ENCODE results near the gene RHBDD1.

The RHBDD1 gene

DNA sequence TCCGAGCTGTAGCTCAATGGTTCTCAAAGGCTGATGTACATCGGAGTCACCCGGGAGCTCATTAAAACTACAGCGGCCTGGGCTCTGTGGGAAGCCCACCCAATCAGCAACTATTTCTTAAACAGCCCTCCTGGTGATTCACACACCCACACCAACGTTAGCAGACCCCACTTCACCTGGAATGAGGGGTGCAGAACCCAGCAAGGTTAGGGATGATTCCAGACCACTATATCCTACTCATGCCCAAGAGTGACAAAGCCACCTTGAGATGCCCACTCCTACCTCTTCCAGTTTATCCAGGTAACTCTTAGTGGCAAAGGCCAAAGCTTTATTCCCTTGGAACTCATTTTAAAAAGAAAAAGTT is 149.7 kb downstream of the RHBDD1 start:
- Histone ChIP-seq H3K4me1 (ENCODE audit: control insufficient read depth, insufficient read depth, low read length) (peaks cover 12% of the 10 kb centered on the region), H3K4me3 (ENCODE audit: low read length) (no peak overlapping the region), H3K9me3 (ENCODE audit: control insufficient read depth, low read length) (no peaks in the 10 kb centered on the region), H3K27me3 (ENCODE audit: control insufficient read depth, insufficient read depth, low read length) (no peaks in the 10 kb centered on the region), H3K9ac (ENCODE audit: low read length) (no peak overlapping the region), H3K36me3 (ENCODE audit: control insufficient read depth, insufficient read depth, low read length) (no peaks in the 10 kb centered on the region)

- Histone ChIP-seq H3K9ac (ENCODE audit: low read length) (no peak overlapping the region), H3K27me3 (ENCODE audit: control insufficient read depth, insufficient read depth, low read length) (no peaks in the 10 kb centered on the region), H3K4me1 (ENCODE audit: control insufficient read depth, insufficient read depth, low read length) (no peaks in the 10 kb centered on the region), H3K36me3 (ENCODE audit: control insufficient read depth, insufficient read depth, low read length) (no peaks in the 10 kb centered on the region), H3K4me3 (ENCODE audit: low read length) (no peak overlapping the region), H3K9me3 (ENCODE audit: control insufficient read depth, low read length) (no peaks in the 10 kb centered on the region)
Measured at GRCh38 chr2:226991663-226992062, 155.8 kb downstream of the RHBDD1 start.

DNA sequence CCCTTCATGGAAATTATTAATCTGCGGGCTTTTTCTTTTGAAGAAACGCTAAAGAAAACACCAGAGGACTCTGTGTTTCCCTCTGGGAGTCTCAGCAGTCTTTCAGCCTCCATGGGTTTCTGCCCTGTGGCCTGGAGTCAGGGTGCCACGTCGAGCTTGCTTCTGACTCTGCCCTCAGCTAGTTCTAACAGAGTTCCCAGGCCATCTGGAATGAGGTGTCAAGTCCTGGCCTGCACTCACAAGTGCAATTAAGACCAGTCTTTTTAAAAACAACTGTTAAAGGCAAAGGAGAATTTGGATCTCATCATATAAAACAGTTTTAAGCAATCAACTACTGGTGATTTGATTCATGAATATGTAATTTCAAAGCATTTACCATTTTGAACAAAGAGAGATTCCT is 157.3 kb downstream of the RHBDD1 start:
- Histone ChIP-seq H3K9ac (ENCODE audit: low read length) (no peak overlapping the region), H3K4me1 (ENCODE audit: control insufficient read depth, insufficient read depth, low read length) (no peaks in the 10 kb centered on the region), H3K27me3 (ENCODE audit: control insufficient read depth, insufficient read depth, low read length) (no peaks in the 10 kb centered on the region), H3K4me3 (ENCODE audit: low read length) (no peak overlapping the region), H3K9me3 (ENCODE audit: control insufficient read depth, low read length) (no peaks in the 10 kb centered on the region), H3K36me3 (ENCODE audit: control insufficient read depth, insufficient read depth, low read length) (no peaks in the 10 kb centered on the region)

DNA sequence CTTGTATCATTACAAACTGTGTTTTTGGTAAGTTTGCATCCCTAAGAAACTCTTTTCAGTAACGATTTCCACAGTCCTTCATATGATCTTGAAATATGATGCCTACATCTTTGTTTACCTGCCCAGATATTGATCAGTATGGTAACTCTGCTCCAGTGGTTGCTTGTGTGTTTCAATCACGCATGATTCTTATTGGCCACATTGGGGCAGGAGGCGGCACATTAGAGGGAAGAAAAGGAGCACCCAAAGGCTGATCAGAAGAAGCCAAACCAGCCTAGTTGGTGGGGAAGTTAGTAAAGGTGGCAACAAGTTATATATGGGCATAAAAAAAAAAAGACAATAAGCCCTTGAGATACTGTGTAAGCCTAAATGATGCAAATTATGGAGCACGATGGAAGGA is 158.9 kb downstream of the RHBDD1 start:
- Histone ChIP-seq H3K9me3 (ENCODE audit: control insufficient read depth, low read length) (no peaks in the 10 kb centered on the region), H3K27me3 (ENCODE audit: control insufficient read depth, insufficient read depth, low read length) (no peaks in the 10 kb centered on the region), H3K9ac (ENCODE audit: low read length) (no peak overlapping the region), H3K4me3 (ENCODE audit: low read length) (no peak overlapping the region), H3K36me3 (ENCODE audit: control insufficient read depth, insufficient read depth, low read length) (no peaks in the 10 kb centered on the region), H3K4me1 (ENCODE audit: control insufficient read depth, insufficient read depth, low read length) (no peaks in the 10 kb centered on the region)

- no peaks in the 10 kb centered on the region for H3K4me1 ChIP-seq (ENCODE audit: control insufficient read depth, insufficient read depth, low read length)
- H3K36me3 ChIP-seq (ENCODE audit: control insufficient read depth, insufficient read depth, low read length) = no peaks in the 10 kb centered on the region
- no peak overlapping the region for H3K4me3 ChIP-seq (ENCODE audit: low read length)
- no peak overlapping the region for H3K9ac ChIP-seq (ENCODE audit: low read length)
- no peaks in the 10 kb centered on the region for H3K27me3 ChIP-seq (ENCODE audit: control insufficient read depth, insufficient read depth, low read length)
- no peaks in the 10 kb centered on the region for H3K9me3 ChIP-seq (ENCODE audit: control insufficient read depth, low read length)
Measured at GRCh38 chr2:226995625-226996041, 159.8 kb downstream of the RHBDD1 start.

- Histone ChIP-seq H3K36me3 (ENCODE audit: control insufficient read depth, insufficient read depth, low read length) (no peaks in the 10 kb centered on the region), H3K4me1 (ENCODE audit: control insufficient read depth, insufficient read depth, low read length) (no peaks in the 10 kb centered on the region), H3K4me3 (ENCODE audit: low read length) (no peak overlapping the region), H3K9ac (ENCODE audit: low read length) (no peak overlapping the region), H3K27me3 (ENCODE audit: control insufficient read depth, insufficient read depth, low read length) (no peaks in the 10 kb centered on the region), H3K9me3 (ENCODE audit: control insufficient read depth, low read length) (no peaks in the 10 kb centered on the region)
Measured at GRCh38 chr2:226999661-227000060, 163.8 kb downstream of the RHBDD1 start.

- H3K4me3 ChIP-seq (ENCODE audit: low read length) = no peak overlapping the region
- no peaks in the 10 kb centered on the region for H3K4me1 ChIP-seq (ENCODE audit: control insufficient read depth, insufficient read depth, low read length)
- H3K36me3 ChIP-seq (ENCODE audit: control insufficient read depth, insufficient read depth, low read length) = no peaks in the 10 kb centered on the region
- no peaks in the 10 kb centered on the region for H3K9me3 ChIP-seq (ENCODE audit: control insufficient read depth, low read length)
- no peaks in the 10 kb centered on the region for H3K27me3 ChIP-seq (ENCODE audit: control insufficient read depth, insufficient read depth, low read length)
- H3K9ac ChIP-seq (ENCODE audit: low read length) = no peak overlapping the region
Measured at GRCh38 chr2:227000123-227000522, 164.3 kb downstream of the RHBDD1 start.

- no peaks in the 10 kb centered on the region for H3K27me3 ChIP-seq (ENCODE audit: control insufficient read depth, insufficient read depth, low read length)
- no peak overlapping the region for H3K9ac ChIP-seq (ENCODE audit: low read length)
- no peaks in the 10 kb centered on the region for H3K4me1 ChIP-seq (ENCODE audit: control insufficient read depth, insufficient read depth, low read length)
- no peak overlapping the region for H3K4me3 ChIP-seq (ENCODE audit: low read length)
- H3K36me3 ChIP-seq (ENCODE audit: control insufficient read depth, insufficient read depth, low read length) = no peaks in the 10 kb centered on the region
- H3K9me3 ChIP-seq (ENCODE audit: control insufficient read depth, low read length) = no peaks in the 10 kb centered on the region
Measured at GRCh38 chr2:227004482-227004881, 168.6 kb downstream of the RHBDD1 start.

GRCh38 chr2:227006189-227006897 is 170.5 kb downstream of the RHBDD1 start:
- H3K9ac ChIP-seq (ENCODE audit: low read length) = no peak overlapping the region
- H3K9me3 ChIP-seq (ENCODE audit: control insufficient read depth, low read length) = no peaks in the 10 kb centered on the region
- no peak overlapping the region for H3K4me3 ChIP-seq (ENCODE audit: low read length)
- no peaks in the 10 kb centered on the region for H3K36me3 ChIP-seq (ENCODE audit: control insufficient read depth, insufficient read depth, low read length)
- no peaks in the 10 kb centered on the region for H3K27me3 ChIP-seq (ENCODE audit: control insufficient read depth, insufficient read depth, low read length)
- H3K4me1 ChIP-seq (ENCODE audit: control insufficient read depth, insufficient read depth, low read length) = no peaks in the 10 kb centered on the region

GRCh38 chr2:227007148-227007547 is 171.3 kb downstream of the RHBDD1 start:
- H3K9ac ChIP-seq (ENCODE audit: low read length) = no peak overlapping the region

GRCh38 chr2:227007940-227008339 is 172.1 kb downstream of the RHBDD1 start:
- H3K27me3 ChIP-seq (ENCODE audit: control insufficient read depth, insufficient read depth, low read length) = no peaks in the 10 kb centered on the region
- H3K4me1 ChIP-seq (ENCODE audit: control insufficient read depth, insufficient read depth, low read length) = no peaks in the 10 kb centered on the region
- no peaks in the 10 kb centered on the region for H3K36me3 ChIP-seq (ENCODE audit: control insufficient read depth, insufficient read depth, low read length)
- no peaks in the 10 kb centered on the region for H3K9me3 ChIP-seq (ENCODE audit: control insufficient read depth, low read length)
- no peak overlapping the region for H3K4me3 ChIP-seq (ENCODE audit: low read length)
- H3K9ac ChIP-seq (ENCODE audit: low read length) = no peak overlapping the region

More at GRCh38 chr2:227007148-227007547, 171.3 kb downstream of the RHBDD1 start:
- Histone ChIP-seq H3K4me1 (ENCODE audit: control insufficient read depth, insufficient read depth, low read length) (no peaks in the 10 kb centered on the region), H3K9me3 (ENCODE audit: control insufficient read depth, low read length) (no peaks in the 10 kb centered on the region), H3K27me3 (ENCODE audit: control insufficient read depth, insufficient read depth, low read length) (no peaks in the 10 kb centered on the region), H3K36me3 (ENCODE audit: control insufficient read depth, insufficient read depth, low read length) (no peaks in the 10 kb centered on the region), H3K4me3 (ENCODE audit: low read length) (no peak overlapping the region)

DNA sequence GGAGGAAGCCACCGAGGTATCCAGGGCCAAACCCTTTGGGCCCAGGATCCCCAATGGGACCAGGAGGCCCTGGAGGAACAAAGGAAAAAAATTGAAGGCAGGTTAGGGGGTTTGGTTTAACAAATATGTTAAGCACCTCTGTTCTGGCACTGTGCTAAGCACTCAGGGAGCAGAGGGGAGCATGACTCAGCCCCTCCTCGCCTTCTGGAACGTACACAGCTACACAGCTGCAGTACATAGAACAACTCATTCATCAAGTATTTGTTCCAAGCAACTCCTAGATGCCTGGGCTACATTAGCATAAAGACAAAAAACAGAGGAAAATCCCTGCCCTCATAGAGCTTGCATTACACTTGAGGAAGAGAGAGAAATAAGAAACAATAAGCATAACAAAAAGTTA is 174.6 kb downstream of the RHBDD1 start:
- Histone ChIP-seq H3K4me3 (ENCODE audit: low read length) (no peak overlapping the region), H3K4me1 (ENCODE audit: control insufficient read depth, insufficient read depth, low read length) (no peaks in the 10 kb centered on the region), H3K9ac (ENCODE audit: low read length) (no peak overlapping the region), H3K27me3 (ENCODE audit: control insufficient read depth, insufficient read depth, low read length) (no peaks in the 10 kb centered on the region), H3K36me3 (ENCODE audit: control insufficient read depth, insufficient read depth, low read length) (no peaks in the 10 kb centered on the region), H3K9me3 (ENCODE audit: control insufficient read depth, low read length) (no peaks in the 10 kb centered on the region)

- Histone ChIP-seq H3K27me3 (ENCODE audit: control insufficient read depth, insufficient read depth, low read length) (no peaks in the 10 kb centered on the region), H3K9ac (ENCODE audit: low read length) (no peak overlapping the region), H3K4me1 (ENCODE audit: control insufficient read depth, insufficient read depth, low read length) (no peaks in the 10 kb centered on the region), H3K36me3 (ENCODE audit: control insufficient read depth, insufficient read depth, low read length) (no peaks in the 10 kb centered on the region), H3K4me3 (ENCODE audit: low read length) (no peak overlapping the region), H3K9me3 (ENCODE audit: control insufficient read depth, low read length) (no peaks in the 10 kb centered on the region)
Measured at GRCh38 chr2:227013330-227013729, 177.5 kb downstream of the RHBDD1 start.

Measured in mucosa of stomach (tissue), 1 donor.